K562 (cell line): ENCODE results near the gene ALG1L2.
"Not testable (repeated sequence)": the region's sequence is repeated elsewhere in the genome, so short reads cannot be mapped to it uniquely, and the experiment has no call there.

Source experiments
- EP300 ChIP-seq: IDR thresholded peaks from 2 replicates; pipeline ENCODE4 v1.6.1; 2012; ENCODE audit warnings: low read length, improper control_type of control experiment
- MXI1 ChIP-seq: IDR thresholded peaks from 2 replicates; pipeline ENCODE4 v1.6.1; 2011; ENCODE audit warnings: low read depth, mild to moderate bottlenecking, improper control_type of control experiment, low read length
- ZNF263 ChIP-seq: sonication (generic); formaldehyde crosslinking; IDR thresholded peaks from 2 replicates; pipeline ENCODE4 v1.8.0; 2022; ENCODE audit warnings: mild to moderate bottlenecking, missing genetic modification reagents, borderline replicate concordance

DNA sequence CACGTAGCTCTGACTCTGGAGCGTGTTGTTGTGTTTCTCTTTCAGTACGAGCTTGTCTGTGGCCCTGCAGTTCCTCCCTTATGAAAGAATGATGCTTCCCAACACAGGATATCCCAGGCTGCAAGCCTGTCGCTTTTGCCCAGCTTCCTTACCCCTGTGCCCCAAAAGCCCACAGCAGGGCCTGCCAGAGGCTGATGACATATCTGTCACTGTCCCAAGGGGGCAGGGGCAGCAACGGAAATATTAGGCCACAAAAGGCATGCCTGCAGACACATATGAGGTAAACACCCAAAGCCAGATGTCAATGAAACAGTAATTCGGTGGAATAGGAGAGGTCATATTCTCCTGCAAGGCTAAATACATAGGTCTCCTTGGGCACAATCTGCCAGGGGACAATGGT, 38.0 kb upstream of the ALG1L2 start:
- not testable (repeated sequence) for TF ChIP-seq MXI1; EP300; ZNF263 (CRISPR knock-in tag)
